SKM-1 (cell line): ENCODE measurements around the gene MSI2.

Experiments used
- DNase-seq: peaks from one replicate; lab custom pipeline; 2025; ENCODE audit not compliant: unreplicated experiment; lab: John Stamatoyannopoulos, UW

MSI2 gene

GRCh38 chr17:57533684-57534305, 277.5 kb downstream of the MSI2 start:
- DNase-seq, result no peak

GRCh38 chr17:57534863-57535248, 278.5 kb downstream of the MSI2 start:
- DNase-seq, result no peak

GRCh38 chr17:57535249-57535966, 279.1 kb downstream of the MSI2 start:
- DNase-seq, result no peak

- DNase-seq, result no peak
Measured at GRCh38 chr17:57536289-57536688, 280.0 kb downstream of the MSI2 start.

- no peak for DNase-seq
Measured at GRCh38 chr17:57536789-57537523, 280.6 kb downstream of the MSI2 start.

GRCh38 chr17:57537524-57538410, 281.4 kb downstream of the MSI2 start:
- DNase-seq, result no peak

- DNase-seq, result no peak
Measured at GRCh38 chr17:57538736-57539456, 282.6 kb downstream of the MSI2 start.

GRCh38 chr17:57539529-57540301, 283.4 kb downstream of the MSI2 start:
- DNase-seq, result no peak

- DNase-seq, result no peak
Measured at GRCh38 chr17:57540596-57540995, 284.3 kb downstream of the MSI2 start.

GRCh38 chr17:57541049-57541448, 284.7 kb downstream of the MSI2 start:
- no peak for DNase-seq

- no peak for DNase-seq
Measured at GRCh38 chr17:57541472-57542394, 285.4 kb downstream of the MSI2 start.

- DNase-seq, result no peak
Measured at GRCh38 chr17:57542510-57542909, 286.2 kb downstream of the MSI2 start.

- DNase-seq, result no peak
Measured at GRCh38 chr17:57543230-57543629, 286.9 kb downstream of the MSI2 start.

- no peak for DNase-seq
Measured at GRCh38 chr17:57544401-57544800, 288.1 kb downstream of the MSI2 start.

- DNase-seq, result no peak
Measured at GRCh38 chr17:57544834-57545463, 288.6 kb downstream of the MSI2 start.

- no peak for DNase-seq
Measured at GRCh38 chr17:57545731-57546342, 289.5 kb downstream of the MSI2 start.
